OCI-LY7 (cell line): ENCODE results near the gene MT1E. TPM values are rescaled to one million over a fixed set of nuclear protein-coding genes. Genes with fewer than 3 reads are reported as not detected.

Source experiments
- BruUV-seq: library from RNA; stranded (reverse); fragments of 400-500 nt; replicated peaks from 2 replicates; lab custom pipeline; 2021; lab: Mats Ljungman, UMichigan
- CTCF ChIA-PET: fragments of 300-600 bp; sonication (Branson Sonifier 250); formaldehyde crosslinking; loops from one replicate; lab custom pipeline; 2022; ENCODE audit warnings: antibody characterized with exemption; ENCODE audit not compliant: unreplicated experiment; lab: Charles Lee
- POLR2A ChIA-PET: fragments of 300-600 bp; sonication (Branson Sonifier 250); formaldehyde crosslinking; loops from one replicate; lab custom pipeline; 2022; ENCODE audit warnings: antibody characterized with exemption; lab: Charles Lee
- DNase-seq: peaks from one replicate; pipeline ENCODE4 v3.0.0-alpha.2; 2015; ENCODE audit warnings: low spot score
- H2AFZ ChIP-seq: fragments of 200-600 bp; sonication (generic), shearing (Covaris generic); 2 replicates; pipeline ENCODE4 v1.6.1; 2014; ENCODE audit warnings: mild to moderate bottlenecking, antibody characterized with exemption, low read length, moderate library complexity
- H3K27ac ChIP-seq: fragments of 200-600 bp; sonication (generic); 2 replicates; pipeline ENCODE4 v1.5.1; 2014; ENCODE audit warnings: mixed run types, low read depth, mild to moderate bottlenecking, moderate library complexity, low read length, inconsistent platforms; ENCODE audit not compliant: poor library complexity, severe bottlenecking
- H3K36me3 ChIP-seq: fragments of 200-600 bp; sonication (generic); 2 replicates; pipeline ENCODE4 v1.6.1; 2014; ENCODE audit warnings: mild to moderate bottlenecking, antibody characterized with exemption, low read length, moderate library complexity, mixed read lengths; ENCODE audit not compliant: insufficient read depth
- H3K4me1 ChIP-seq: fragments of 200-600 bp; sonication (generic); 2 replicates; pipeline ENCODE4 v1.5.1; 2014; ENCODE audit warnings: mild to moderate bottlenecking, low read length; ENCODE audit not compliant: insufficient read depth, poor library complexity, severe bottlenecking
- H3K4me2 ChIP-seq: fragments of 200-600 bp; sonication (generic); 2 replicates; pipeline ENCODE4 v1.6.1; 2014; ENCODE audit warnings: mild to moderate bottlenecking, low read length
- H3K4me3 ChIP-seq: fragments of 200-600 bp; sonication (generic); 2 replicates; pipeline ENCODE4 v1.5.1; 2014; ENCODE audit warnings: mild to moderate bottlenecking, low read depth, low read length; ENCODE audit not compliant: poor library complexity, severe bottlenecking
- H3K79me2 ChIP-seq: fragments of 200-600 bp; sonication (generic); 2 replicates; pipeline ENCODE4 v1.6.1; 2016; ENCODE audit warnings: low read depth, mild to moderate bottlenecking, low read length, moderate library complexity, mixed read lengths; ENCODE audit not compliant: insufficient read depth
- H3K9me2 ChIP-seq: fragments of 200-600 bp; sonication (generic); 2 replicates; pipeline ENCODE4 v1.6.1; 2016; ENCODE audit warnings: mild to moderate bottlenecking, low read length, mixed read lengths; ENCODE audit not compliant: insufficient read depth
- H3K9me3 ChIP-seq: fragments of 200-600 bp; sonication (generic); 2 replicates; pipeline ENCODE4 v1.6.1; 2014; ENCODE audit warnings: mild to moderate bottlenecking, mixed run types, low read length, mixed read lengths
- H4K20me1 ChIP-seq: fragments of 200-600 bp; sonication (generic); 2 replicates; pipeline ENCODE4 v1.6.1; 2014; ENCODE audit warnings: mild to moderate bottlenecking, antibody characterized with exemption, low read length, moderate library complexity, mixed read lengths; ENCODE audit not compliant: insufficient read depth
- CTCF ChIP-seq: fragments of 200-600 bp; sonication (generic); conservative IDR thresholded peaks from 2 replicates; pipeline ENCODE4 v1.5.1; 2014; ENCODE audit warnings: mild to moderate bottlenecking, antibody characterized with exemption, low read length, moderate library complexity, mixed read lengths
- EZH2phosphoT487 ChIP-seq: fragments of 200-600 bp; sonication (generic); IDR thresholded peaks from 2 replicates; pipeline ENCODE4 v1.6.1; 2018; ENCODE audit warnings: low read depth, borderline replicate concordance, mild to moderate bottlenecking, mixed run types, antibody characterized with exemption, low read length, moderate library complexity, mixed read lengths
- intact Hi-C: fragments of 100-400 bp; cut with micrococcal nuclease; formaldehyde crosslinking; loops from one replicate; pipeline ENCODE4 v1.10.0; 2022; ENCODE audit not compliant: unreplicated experiment
- total RNA-seq, 2 experiments: library from RNA; depleted of rRNA in 1 of 2; stranded (reverse); fragments of >200 nt in 1 of 2; shearing (Covaris generic) in 1 of 2; gene quantifications; 2 replicates each; pipeline ENCODE4 v1.2.3, GENCODE V29; 2014 to 2022

The MT1E gene
- total RNA-seq, 2 experiments from 2014 or later, result not detected

- TF ChIP-seq CTCF (no peak), EZH2phosphoT487 (no peak)
- ChIA-PET CTCF (no interaction called here), POLR2A (interaction anchor here (0.6 to 1.5 kb wide), 4 partner anchors 13 to 123 kb away, joined by 3 to 11 read pairs (median 3); no protein-coding TSS in a partner anchor)
- no peak overlapping the region for H2AFZ ChIP-seq
- no peak overlapping the region for H3K4me3 ChIP-seq
- no peaks in the 10 kb centered on the region for H3K36me3 ChIP-seq
- no peaks in the 10 kb centered on the region for H3K79me2 ChIP-seq
- H3K4me1 ChIP-seq, result peaks cover 4% of the 10 kb centered on the region
- BruUV-seq, result no TSS peak
- no peak overlapping the region for H3K4me2 ChIP-seq
- no peaks in the 10 kb centered on the region for H3K9me2 ChIP-seq
- no peaks in the 10 kb centered on the region for H3K9me3 ChIP-seq
- intact Hi-C loops, result no loop called here
- no peak overlapping the region for H3K27ac ChIP-seq
- no peak for DNase-seq
- H4K20me1 ChIP-seq, result no peaks in the 10 kb centered on the region
Observed at GRCh38 chr16:56623637-56624036, 1.9 kb upstream of the MT1E start.

DNA sequence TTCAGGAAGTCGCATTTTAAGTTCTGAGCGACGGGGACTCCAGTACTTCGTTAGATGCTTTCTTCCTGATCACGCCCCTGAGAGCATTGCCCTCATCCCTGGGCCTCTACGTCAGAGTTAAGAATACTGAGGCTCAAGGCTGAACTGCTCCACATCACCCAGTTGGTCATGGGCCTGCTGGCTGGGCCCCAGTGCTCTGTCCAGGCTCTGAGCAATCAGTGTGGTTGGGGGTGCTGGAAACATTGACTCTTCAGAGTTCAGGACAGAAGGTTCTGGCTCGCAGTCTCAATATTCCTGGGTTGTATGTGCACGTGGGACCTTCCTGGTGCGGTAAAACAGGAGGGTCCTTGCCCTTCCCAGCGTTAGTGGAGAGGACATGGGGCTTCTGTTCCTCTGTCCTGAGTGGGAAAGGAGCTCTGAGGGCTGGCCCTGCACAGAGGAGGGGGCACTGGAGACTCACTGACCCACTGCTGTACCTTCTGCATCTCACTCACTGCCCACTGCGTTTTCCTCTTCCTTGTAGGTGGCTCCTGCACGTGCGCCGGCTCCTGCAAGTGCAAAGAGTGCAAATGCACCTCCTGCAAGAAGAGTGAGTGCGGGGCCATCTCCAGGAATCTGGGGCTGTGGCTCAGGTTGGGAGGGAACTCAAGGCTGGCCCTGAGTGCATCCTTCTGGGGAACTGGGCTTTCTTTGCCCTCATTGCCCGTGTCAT is 518 bp downstream of the MT1E start:
- Histone ChIP-seq H4K20me1 (no peaks in the 10 kb centered on the region), H2AFZ (no peak overlapping the region), H3K4me1 (peaks cover 13% of the 10 kb centered on the region), H3K9me3 (no peaks in the 10 kb centered on the region), H3K9me2 (no peaks in the 10 kb centered on the region), H3K36me3 (no peaks in the 10 kb centered on the region), H3K79me2 (no peaks in the 10 kb centered on the region), H3K4me2 (no peak overlapping the region), H3K4me3 (no peak overlapping the region), H3K27ac (no peak overlapping the region)
- no peak for TF ChIP-seq CTCF
- TF ChIP-seq EZH2phosphoT487, result no peak
- intact Hi-C loops, result no loop called here
- DNase-seq, result no peak
- CTCF ChIA-PET, result no interaction called here
- POLR2A ChIA-PET, result no interaction called here
- no TSS peak for BruUV-seq

DNA sequence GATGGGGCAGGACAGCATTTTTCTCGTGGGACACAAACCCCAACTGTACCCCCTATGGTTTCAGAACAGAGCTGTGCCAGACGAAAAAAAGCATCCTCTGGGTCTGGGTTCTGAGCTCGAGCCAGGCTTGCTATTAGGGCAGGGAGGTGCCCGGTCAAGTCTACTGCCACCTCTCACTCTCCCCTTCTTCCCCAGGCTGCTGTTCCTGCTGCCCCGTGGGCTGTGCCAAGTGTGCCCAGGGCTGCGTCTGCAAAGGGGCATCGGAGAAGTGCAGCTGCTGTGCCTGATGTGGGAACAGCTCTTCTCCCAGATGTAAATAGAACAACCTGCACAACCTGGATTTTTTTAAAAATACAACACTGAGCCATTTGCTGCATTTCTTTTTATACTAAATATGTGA is 1.1 kb downstream of the MT1E start:
- Histone ChIP-seq H2AFZ (no peak overlapping the region), H3K4me1 (peaks cover 13% of the 10 kb centered on the region), H3K9me3 (no peaks in the 10 kb centered on the region), H3K9me2 (no peaks in the 10 kb centered on the region), H3K79me2 (no peaks in the 10 kb centered on the region), H3K4me3 (no peak overlapping the region), H4K20me1 (no peaks in the 10 kb centered on the region), H3K4me2 (no peak overlapping the region), H3K36me3 (no peaks in the 10 kb centered on the region), H3K27ac (no peak overlapping the region)
- no peak for TF ChIP-seq EZH2phosphoT487
- TF ChIP-seq CTCF, result no peak
- no TSS peak for BruUV-seq
- ChIA-PET CTCF (no interaction called here), POLR2A (no interaction called here)
- intact Hi-C loops, result no loop called here
- DNase-seq, result no peak
